Measurements from ENCODE around the gene OGDH. TPM values are rescaled to one million over a fixed set of nuclear protein-coding genes. Genes with fewer than 3 reads are reported as not detected.
"Not testable (repeated sequence)": the region's sequence is repeated elsewhere in the genome, so short reads cannot be mapped to it uniquely, and the experiment has no call there.

OGDH gene
- total RNA-seq, 1 donor from 2014 or later: 73.7 TPM

DNA sequence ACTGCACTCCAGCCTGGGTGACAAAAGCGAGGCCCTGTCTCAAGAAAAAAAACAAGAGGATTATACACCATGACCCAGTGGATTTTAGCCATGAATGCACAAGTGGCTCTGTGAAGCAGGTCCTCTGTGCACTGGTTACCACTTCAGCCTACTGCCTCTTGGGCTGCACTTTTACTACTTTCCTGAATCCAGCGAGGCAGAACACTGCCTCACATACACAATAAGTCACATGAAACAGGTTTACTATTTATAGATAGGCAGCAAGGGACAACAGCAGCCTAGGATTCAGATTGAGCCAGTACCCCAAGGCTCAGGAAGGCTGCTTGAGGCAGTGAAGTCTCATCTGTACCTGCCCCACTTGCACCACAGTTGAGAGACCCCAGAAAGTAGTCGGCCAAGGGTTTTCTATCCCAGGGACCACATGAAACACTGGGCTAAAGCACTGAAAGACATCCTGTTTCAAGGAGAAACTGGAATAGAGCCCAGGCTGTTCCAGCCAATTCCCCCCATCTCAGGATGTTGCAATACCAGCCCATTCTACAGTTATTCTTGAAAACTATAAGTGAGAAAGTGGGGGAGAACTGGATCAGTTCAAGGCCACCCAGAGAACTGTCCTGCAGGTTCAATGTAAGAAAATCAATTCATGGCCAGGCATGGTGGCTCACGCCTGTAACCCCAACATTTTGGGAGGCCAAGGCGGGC, 10.3 kb upstream of the OGDH start:
- no peak for FAIRE-seq
- Histone ChIP-seq H3K79me2 (ENCODE audit: insufficient read depth, low read length) (no peaks in the 10 kb centered on the region), H3K9me3 (ENCODE audit: insufficient read depth, low read depth, low read length) (no peaks in the 10 kb centered on the region), H4K20me1 (ENCODE audit: insufficient read depth, low read length) (no peaks in the 10 kb centered on the region), H3K4me3 (ENCODE audit: insufficient read depth, low read depth, low read length) (no peak overlapping the region), H3K27me3 (ENCODE audit: insufficient read depth, low read length) (no peaks in the 10 kb centered on the region), H3K4me2 (ENCODE audit: low read length) (no peak overlapping the region), H3K9ac (ENCODE audit: low read length) (no peak overlapping the region), H3K4me1 (ENCODE audit: insufficient read depth, low read length) (no peaks in the 10 kb centered on the region), H3K36me3 (ENCODE audit: insufficient read depth, low read length) (no peaks in the 10 kb centered on the region), H3K27ac (ENCODE audit: low read depth, low read length) (no peak overlapping the region), H2AFZ (ENCODE audit: low read depth, low read length) (no peak overlapping the region)
- Mint-ChIP-seq H3K27me3 (ENCODE audit: low read depth, unreplicated experiment) (peaks cover under 1% of the 10 kb centered on the region), H3K27ac (ENCODE audit: unreplicated experiment) (no peak overlapping the region), H3K9me3 (ENCODE audit: unreplicated experiment) (no peaks in the 10 kb centered on the region), H3K4me1 (ENCODE audit: low read depth, unreplicated experiment) (no peaks in the 10 kb centered on the region), H3K4me3 (ENCODE audit: unreplicated experiment) (no peak overlapping the region), H3K36me3 (ENCODE audit: low read depth, unreplicated experiment) (no peaks in the 10 kb centered on the region)
- TF ChIP-seq CTCF (IDR thresholded peaks at IDR 0.05; ENCODE audit: insufficient read depth, low read depth, low read length) (no peak), EZH2 (IDR thresholded peaks at IDR 0.05; ENCODE audit: insufficient read depth, low read length) (no peak)
- DNase-seq (ENCODE audit: low read depth): no peak

DNA sequence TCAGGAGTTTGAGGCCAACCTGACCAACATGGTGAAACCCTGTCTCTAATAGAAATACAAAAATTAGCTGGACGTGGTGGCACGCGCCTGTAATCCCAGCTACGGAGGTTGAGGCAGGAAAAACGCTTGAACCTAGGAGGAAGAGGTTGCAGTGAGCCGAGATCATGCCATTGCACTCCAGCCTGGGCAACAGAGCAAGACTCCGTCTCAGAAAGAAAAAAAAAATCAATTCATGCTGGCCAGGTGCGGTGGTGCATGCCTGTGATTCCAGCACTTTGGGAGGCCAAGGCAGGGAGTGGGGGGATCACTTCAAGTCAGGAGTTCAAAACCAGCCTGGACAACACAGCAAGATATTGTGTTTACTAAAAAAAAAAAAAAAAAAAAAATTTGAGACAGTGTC, 9.2 kb upstream of the OGDH start:
- not testable (repeated sequence) for H3K4me1 ChIP-seq (ENCODE audit: insufficient read depth, low read length); H3K27ac ChIP-seq (ENCODE audit: low read depth, low read length); H3K27ac Mint-ChIP-seq (ENCODE audit: unreplicated experiment); H3K9me3 Mint-ChIP-seq (ENCODE audit: unreplicated experiment); H3K4me3 Mint-ChIP-seq (ENCODE audit: unreplicated experiment); H3K27me3 ChIP-seq (ENCODE audit: insufficient read depth, low read length); H3K4me2 ChIP-seq (ENCODE audit: low read length); H3K9me3 ChIP-seq (ENCODE audit: insufficient read depth, low read depth, low read length); H3K36me3 Mint-ChIP-seq (ENCODE audit: low read depth, unreplicated experiment); FAIRE-seq; DNase-seq (ENCODE audit: low read depth); H3K4me1 Mint-ChIP-seq (ENCODE audit: low read depth, unreplicated experiment); H3K27me3 Mint-ChIP-seq (ENCODE audit: low read depth, unreplicated experiment); H3K9ac ChIP-seq (ENCODE audit: low read length); H3K79me2 ChIP-seq (ENCODE audit: insufficient read depth, low read length); H3K36me3 ChIP-seq (ENCODE audit: insufficient read depth, low read length); H4K20me1 ChIP-seq (ENCODE audit: insufficient read depth, low read length); H3K4me3 ChIP-seq (ENCODE audit: insufficient read depth, low read depth, low read length); H2AFZ ChIP-seq (ENCODE audit: low read depth, low read length)

- Mint-ChIP-seq H3K36me3 (ENCODE audit: low read depth, unreplicated experiment) (no peaks in the 10 kb centered on the region), H3K27me3 (ENCODE audit: low read depth, unreplicated experiment) (peaks cover 10% of the 10 kb centered on the region), H3K4me1 (ENCODE audit: low read depth, unreplicated experiment) (no peaks in the 10 kb centered on the region), H3K9me3 (ENCODE audit: unreplicated experiment) (no peaks in the 10 kb centered on the region), H3K27ac (ENCODE audit: unreplicated experiment) (no peak overlapping the region), H3K4me3 (ENCODE audit: unreplicated experiment) (no peak overlapping the region)
- Histone ChIP-seq H3K27me3 (ENCODE audit: insufficient read depth, low read length) (no peaks in the 10 kb centered on the region), H3K4me1 (ENCODE audit: insufficient read depth, low read length) (no peaks in the 10 kb centered on the region), H3K4me2 (ENCODE audit: low read length) (no peak overlapping the region), H3K4me3 (ENCODE audit: insufficient read depth, low read depth, low read length) (no peak overlapping the region), H3K9ac (ENCODE audit: low read length) (no peak overlapping the region), H3K9me3 (ENCODE audit: insufficient read depth, low read depth, low read length) (no peaks in the 10 kb centered on the region), H4K20me1 (ENCODE audit: insufficient read depth, low read length) (no peaks in the 10 kb centered on the region), H3K79me2 (ENCODE audit: insufficient read depth, low read length) (no peaks in the 10 kb centered on the region), H3K36me3 (ENCODE audit: insufficient read depth, low read length) (no peaks in the 10 kb centered on the region), H2AFZ (ENCODE audit: low read depth, low read length) (no peak overlapping the region), H3K27ac (ENCODE audit: low read depth, low read length) (no peak overlapping the region)
- no peak for FAIRE-seq
- no peak for DNase-seq (ENCODE audit: low read depth)
- TF ChIP-seq EZH2 (IDR thresholded peaks at IDR 0.05; ENCODE audit: insufficient read depth, low read length): no peak
- no peak for TF ChIP-seq CTCF (IDR thresholded peaks at IDR 0.05; ENCODE audit: insufficient read depth, low read depth, low read length)
These were observed 7.2 kb upstream of the OGDH start for GRCh38 chr7:44599222-44599621.
